HepG2 (cell line): Measurements from ENCODE around the gene CYSRT1. TPM values are rescaled to one million over a fixed set of nuclear protein-coding genes. Genes with fewer than 3 reads are reported as not detected.
A peak's percentile ranks its signal among the peaks of the same experiment; 100 is the strongest.

ENCODE experiments used
- AGO2 ChIP-seq: fragments of 200-400 bp; formaldehyde crosslinking; optimal IDR thresholded peaks from 2 replicates; pipeline ENCODE3; 2017; ENCODE audit warnings: mild to moderate bottlenecking, low read depth, low read length, moderate library complexity
- AKAP8 ChIP-seq: sonication (generic); formaldehyde crosslinking; IDR thresholded peaks from 2 replicates; pipeline ENCODE4 v1.5.1; 2020; ENCODE audit warnings: mild to moderate bottlenecking, missing genetic modification reagents
- CBX2 ChIP-seq, 2 experiments: fragments of 200-600 bp in 1 of 2; sonication (generic); formaldehyde crosslinking in 1 of 2; IDR thresholded peaks; 2 replicates each; pipeline versions ENCODE4 v1.7.0 to v1.8.1; 2018 to 2022; ENCODE audit warnings: low read depth in 2 of 2, low read length in 1 of 2, mild to moderate bottlenecking in 1 of 2, missing genetic modification reagents in 1 of 2
- CSRNP1 ChIP-seq: sonication (generic); formaldehyde crosslinking; IDR thresholded peaks from 2 replicates; pipeline ENCODE4 v1.8.1; 2023; ENCODE audit warnings: mild to moderate bottlenecking, missing genetic modification reagents
- GABPB1 ChIP-seq: IDR thresholded peaks from 2 replicates; pipeline ENCODE4 v1.6.1; 2016; ENCODE audit warnings: mild to moderate bottlenecking, missing genetic modification reagents, moderate library complexity, missing compliant biosample characterization
- IKZF5 ChIP-seq: IDR thresholded peaks from 2 replicates; pipeline ENCODE4 v1.6.1; 2018; ENCODE audit warnings: missing genetic modification reagents, mild to moderate bottlenecking, missing compliant biosample characterization
- NFYC ChIP-seq: IDR thresholded peaks from 2 replicates; pipeline ENCODE4 v1.6.1; 2016; ENCODE audit warnings: missing genetic modification reagents, missing compliant biosample characterization
- SALL2 ChIP-seq: sonication (generic); formaldehyde crosslinking; IDR thresholded peaks from 2 replicates; pipeline ENCODE4 v1.8.1; 2023; ENCODE audit warnings: mild to moderate bottlenecking, missing genetic modification reagents, inconsistent platforms
- SAP130 ChIP-seq: IDR thresholded peaks from 2 replicates; pipeline ENCODE4 v1.6.1; 2016; ENCODE audit warnings: low read depth
- ZNF136 ChIP-seq: sonication (generic); formaldehyde crosslinking; IDR thresholded peaks from 2 replicates; pipeline ENCODE4 v1.8.1; 2022; ENCODE audit warnings: low read depth, mild to moderate bottlenecking, moderate library complexity, missing genetic modification reagents
- ZNF333 ChIP-seq: sonication (generic); formaldehyde crosslinking; IDR thresholded peaks from 2 replicates; pipeline ENCODE4 v1.4.0; 2020; ENCODE audit warnings: mild to moderate bottlenecking, missing genetic modification reagents, borderline replicate concordance
- ZSCAN31 ChIP-seq: sonication (generic); formaldehyde crosslinking; IDR thresholded peaks from 2 replicates; pipeline ENCODE4 v1.5.0; 2020; ENCODE audit warnings: low read depth, mild to moderate bottlenecking, missing genetic modification reagents
- polyA plus RNA-seq, 8 experiments: library from polyadenylated mRNA; depleted of rRNA in 3 of 8; stranded (reverse) in 7 of 8; unstranded in 1 of 8; fragments of >200 nt; fragmentation: Illumina TruSeq in 4 of 8; extraction: Trizol in 4 of 8; gene quantifications; 2 replicates each; pipeline versions ENCODE4 v1.2.1 to v1.2.3, GENCODE V29; 2011 to 2016; ENCODE audit warnings: low read depth in 4 of 8, missing spikeins in 1 of 8, mixed read lengths in 1 of 8; ENCODE audit not compliant: insufficient read depth in 1 of 8
- total RNA-seq, 5 experiments: library from RNA; depleted of rRNA; stranded (reverse); fragments of >200 nt; fragmentation: Illumina TruSeq; extraction: Trizol; gene quantifications; 2 replicates each; pipeline ENCODE4 v1.2.3, GENCODE V29; 2016; ENCODE audit warnings: low read depth in 1 of 5
- TF ChIP-seq, protein P1 (sequence below): sonication (generic); formaldehyde crosslinking; IDR thresholded peaks from 2 replicates; pipeline ENCODE4 v1.4.0; 2020; ENCODE audit warnings: missing genetic modification reagents
- TF ChIP-seq, protein P2 (sequence below): sonication (generic); formaldehyde crosslinking; IDR thresholded peaks from 2 replicates; pipeline ENCODE4 v1.4.0; 2020; ENCODE audit warnings: missing genetic modification reagents

The CYSRT1 gene
- total and polyA plus RNA-seq, 2 of the 13 experiments (the other 11 are each of a cell fraction or from before 2014, with no cell fraction given), result 1.5 to 2.1 TPM

- TF ChIP-seq IKZF5 (0 out of 2 replicates have a peak, but pooled peaks have one; percentile 38), CSRNP1 (CRISPR knock-in tag) (peak; percentile 25; the same call in 1 of the 2 replicates), ZNF136 (0 out of 2 replicates have a peak, but pooled peaks have one; percentile 19), ZNF333 (CRISPR knock-in tag) (peak; percentile 15; the same call in 1 of the 2 replicates), GABPB1 (CRISPR knock-in tag) (peak; percentile 32; the same call in 1 of the 2 replicates), AGO2 (peak; percentile 73), SALL2 (CRISPR knock-in tag) (0 out of 2 replicates have a peak, but pooled peaks have one; percentile 48), CBX2 (IDR thresholded peaks at IDR 0.05; ENCODE audit: low read depth, low read length) (no peak), CBX2 (CRISPR knock-in tag; IDR thresholded peaks at IDR 0.05; ENCODE audit: low read depth) (no peak), SAP130 (CRISPR knock-in tag) (peak; percentile 57), AKAP8 (CRISPR knock-in tag) (peak; percentile 89), ZSCAN31 (CRISPR knock-in tag) (no peak), NFYC (CRISPR knock-in tag) (peak; percentile 15; the same call in 1 of the 2 replicates)
- TF ChIP-seq, protein P1, sequence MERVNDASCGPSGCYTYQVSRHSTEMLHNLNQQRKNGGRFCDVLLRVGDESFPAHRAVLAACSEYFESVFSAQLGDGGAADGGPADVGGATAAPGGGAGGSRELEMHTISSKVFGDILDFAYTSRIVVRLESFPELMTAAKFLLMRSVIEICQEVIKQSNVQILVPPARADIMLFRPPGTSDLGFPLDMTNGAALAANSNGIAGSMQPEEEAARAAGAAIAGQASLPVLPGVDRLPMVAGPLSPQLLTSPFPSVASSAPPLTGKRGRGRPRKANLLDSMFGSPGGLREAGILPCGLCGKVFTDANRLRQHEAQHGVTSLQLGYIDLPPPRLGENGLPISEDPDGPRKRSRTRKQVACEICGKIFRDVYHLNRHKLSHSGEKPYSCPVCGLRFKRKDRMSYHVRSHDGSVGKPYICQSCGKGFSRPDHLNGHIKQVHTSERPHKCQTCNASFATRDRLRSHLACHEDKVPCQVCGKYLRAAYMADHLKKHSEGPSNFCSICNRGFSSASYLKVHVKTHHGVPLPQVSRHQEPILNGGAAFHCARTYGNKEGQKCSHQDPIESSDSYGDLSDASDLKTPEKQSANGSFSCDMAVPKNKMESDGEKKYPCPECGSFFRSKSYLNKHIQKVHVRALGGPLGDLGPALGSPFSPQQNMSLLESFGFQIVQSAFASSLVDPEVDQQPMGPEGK, result peak; percentile 73
- TF ChIP-seq, protein P2, sequence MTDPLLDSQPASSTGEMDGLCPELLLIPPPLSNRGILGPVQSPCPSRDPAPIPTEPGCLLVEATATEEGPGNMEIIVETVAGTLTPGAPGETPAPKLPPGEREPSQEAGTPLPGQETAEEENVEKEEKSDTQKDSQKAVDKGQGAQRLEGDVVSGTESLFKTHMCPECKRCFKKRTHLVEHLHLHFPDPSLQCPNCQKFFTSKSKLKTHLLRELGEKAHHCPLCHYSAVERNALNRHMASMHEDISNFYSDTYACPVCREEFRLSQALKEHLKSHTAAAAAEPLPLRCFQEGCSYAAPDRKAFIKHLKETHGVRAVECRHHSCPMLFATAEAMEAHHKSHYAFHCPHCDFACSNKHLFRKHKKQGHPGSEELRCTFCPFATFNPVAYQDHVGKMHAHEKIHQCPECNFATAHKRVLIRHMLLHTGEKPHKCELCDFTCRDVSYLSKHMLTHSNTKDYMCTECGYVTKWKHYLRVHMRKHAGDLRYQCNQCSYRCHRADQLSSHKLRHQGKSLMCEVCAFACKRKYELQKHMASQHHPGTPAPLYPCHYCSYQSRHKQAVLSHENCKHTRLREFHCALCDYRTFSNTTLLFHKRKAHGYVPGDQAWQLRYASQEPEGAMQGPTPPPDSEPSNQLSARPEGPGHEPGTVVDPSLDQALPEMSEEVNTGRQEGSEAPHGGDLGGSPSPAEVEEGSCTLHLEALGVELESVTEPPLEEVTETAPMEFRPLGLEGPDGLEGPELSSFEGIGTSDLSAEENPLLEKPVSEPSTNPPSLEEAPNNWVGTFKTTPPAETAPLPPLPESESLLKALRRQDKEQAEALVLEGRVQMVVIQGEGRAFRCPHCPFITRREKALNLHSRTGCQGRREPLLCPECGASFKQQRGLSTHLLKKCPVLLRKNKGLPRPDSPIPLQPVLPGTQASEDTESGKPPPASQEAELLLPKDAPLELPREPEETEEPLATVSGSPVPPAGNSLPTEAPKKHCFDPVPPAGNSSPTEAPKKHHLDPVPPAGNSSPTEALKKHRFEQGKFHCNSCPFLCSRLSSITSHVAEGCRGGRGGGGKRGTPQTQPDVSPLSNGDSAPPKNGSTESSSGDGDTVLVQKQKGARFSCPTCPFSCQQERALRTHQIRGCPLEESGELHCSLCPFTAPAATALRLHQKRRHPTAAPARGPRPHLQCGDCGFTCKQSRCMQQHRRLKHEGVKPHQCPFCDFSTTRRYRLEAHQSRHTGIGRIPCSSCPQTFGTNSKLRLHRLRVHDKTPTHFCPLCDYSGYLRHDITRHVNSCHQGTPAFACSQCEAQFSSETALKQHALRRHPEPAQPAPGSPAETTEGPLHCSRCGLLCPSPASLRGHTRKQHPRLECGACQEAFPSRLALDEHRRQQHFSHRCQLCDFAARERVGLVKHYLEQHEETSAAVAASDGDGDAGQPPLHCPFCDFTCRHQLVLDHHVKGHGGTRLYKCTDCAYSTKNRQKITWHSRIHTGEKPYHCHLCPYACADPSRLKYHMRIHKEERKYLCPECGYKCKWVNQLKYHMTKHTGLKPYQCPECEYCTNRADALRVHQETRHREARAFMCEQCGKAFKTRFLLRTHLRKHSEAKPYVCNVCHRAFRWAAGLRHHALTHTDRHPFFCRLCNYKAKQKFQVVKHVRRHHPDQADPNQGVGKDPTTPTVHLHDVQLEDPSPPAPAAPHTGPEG (CRISPR knock-in tag), result 0 out of 2 replicates have a peak, but pooled peaks have one; percentile 2
These were observed 3.6 kb downstream of the CYSRT1 start (continued) for GRCh38 chr9:137228506-137228967.
